HepG2 (cell line): ENCODE measurements around the gene STEAP3.

Experiments used
- ARNT2 ChIP-seq: sonication (generic); formaldehyde crosslinking; IDR thresholded peaks from 2 replicates; pipeline ENCODE4 v1.8.0; 2022; ENCODE audit warnings: mild to moderate bottlenecking, low read depth, missing genetic modification reagents, moderate library complexity
- CCAR2 ChIP-seq: fragments of 200-400 bp; formaldehyde crosslinking; optimal IDR thresholded peaks from 2 replicates; pipeline ENCODE3; 2018; ENCODE audit warnings: low read depth, mild to moderate bottlenecking, low read length, moderate library complexity
- CTCF ChIP-seq: sonication (generic); formaldehyde crosslinking; IDR thresholded peaks from 2 replicates; pipeline ENCODE4 v1.5.0; 2020; ENCODE audit warnings: mild to moderate bottlenecking, missing genetic modification reagents, moderate library complexity
- MTF2 ChIP-seq: sonication (generic); formaldehyde crosslinking; IDR thresholded peaks from 2 replicates; pipeline ENCODE4 v1.5.0; 2020; ENCODE audit warnings: missing genetic modification reagents, borderline replicate concordance
- NFIB ChIP-seq: sonication (generic); formaldehyde crosslinking; IDR thresholded peaks from 2 replicates; pipeline ENCODE4 v1.9.0; 2021; ENCODE audit warnings: missing genetic modification reagents, mild to moderate bottlenecking, borderline replicate concordance
- NR3C1 ChIP-seq: sonication (generic); formaldehyde crosslinking; IDR thresholded peaks from 2 replicates; pipeline ENCODE4 v1.4.0; 2020; ENCODE audit warnings: missing genetic modification reagents
- POLR2A ChIP-seq, 2 experiments: IDR thresholded peaks; 2 replicates each; pipeline ENCODE4 v1.6.1; 2011; ENCODE audit warnings: low read depth in 2 of 2, low read length in 2 of 2, mild to moderate bottlenecking in 1 of 2, moderate library complexity in 1 of 2; ENCODE audit not compliant: insufficient read depth in 1 of 2
- RAD21 ChIP-seq: fragments of 450-650 bp; formaldehyde crosslinking; IDR thresholded peaks from 2 replicates; pipeline ENCODE4 v1.5.0; 2020; ENCODE audit warnings: mild to moderate bottlenecking
- RELA ChIP-seq: sonication (generic); formaldehyde crosslinking; IDR thresholded peaks from 2 replicates; pipeline ENCODE4 v1.4.0; 2020; ENCODE audit warnings: missing genetic modification reagents
- TRIM24 ChIP-seq: sonication (generic); formaldehyde crosslinking; IDR thresholded peaks from 2 replicates; pipeline ENCODE4 v1.8.0; 2022; ENCODE audit warnings: mild to moderate bottlenecking, missing genetic modification reagents
- ZNF230 ChIP-seq: sonication (generic); formaldehyde crosslinking; IDR thresholded peaks from 2 replicates; pipeline ENCODE4 v1.4.0; 2020; ENCODE audit warnings: mild to moderate bottlenecking, missing genetic modification reagents
- ZNF605 ChIP-seq: sonication (generic); formaldehyde crosslinking; IDR thresholded peaks from 2 replicates; pipeline ENCODE4 v1.8.0; 2022; ENCODE audit warnings: mild to moderate bottlenecking, missing genetic modification reagents
- ZSCAN29 ChIP-seq: sonication (generic); formaldehyde crosslinking; conservative IDR thresholded peaks from 2 replicates; pipeline ENCODE4 v1.4.0; 2020; ENCODE audit warnings: mild to moderate bottlenecking, missing genetic modification reagents
- TF ChIP-seq, protein P1 (sequence below): sonication (generic); formaldehyde crosslinking; IDR thresholded peaks from 2 replicates; pipeline ENCODE4 v1.5.0; 2020; ENCODE audit warnings: missing genetic modification reagents

- no peak for TF ChIP-seq MTF2 (CRISPR knock-in tag)
- no peak for TF ChIP-seq ZSCAN29
- TF ChIP-seq NR3C1 (CRISPR knock-in tag) = no peak
- TF ChIP-seq NFIB = no peak
- TF ChIP-seq ZNF230 (CRISPR knock-in tag) = no peak
- TF ChIP-seq POLR2A (IDR thresholded peaks at IDR 0.05; ENCODE audit: insufficient read depth in 1 of 2, low read depth in 2 of 2, low read length in 2 of 2) = no peak
- TF ChIP-seq TRIM24 (CRISPR knock-in tag) = no peak
- no peak for TF ChIP-seq CCAR2
- TF ChIP-seq RELA (CRISPR knock-in tag) = no peak
- TF ChIP-seq CTCF (CRISPR knock-in tag) = no peak
- TF ChIP-seq ZNF605 (CRISPR knock-in tag) = no peak
- TF ChIP-seq, protein P1, sequence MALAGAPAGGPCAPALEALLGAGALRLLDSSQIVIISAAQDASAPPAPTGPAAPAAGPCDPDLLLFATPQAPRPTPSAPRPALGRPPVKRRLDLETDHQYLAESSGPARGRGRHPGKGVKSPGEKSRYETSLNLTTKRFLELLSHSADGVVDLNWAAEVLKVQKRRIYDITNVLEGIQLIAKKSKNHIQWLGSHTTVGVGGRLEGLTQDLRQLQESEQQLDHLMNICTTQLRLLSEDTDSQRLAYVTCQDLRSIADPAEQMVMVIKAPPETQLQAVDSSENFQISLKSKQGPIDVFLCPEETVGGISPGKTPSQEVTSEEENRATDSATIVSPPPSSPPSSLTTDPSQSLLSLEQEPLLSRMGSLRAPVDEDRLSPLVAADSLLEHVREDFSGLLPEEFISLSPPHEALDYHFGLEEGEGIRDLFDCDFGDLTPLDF (CRISPR knock-in tag) = no peak
- no peak for TF ChIP-seq RAD21 (CRISPR knock-in tag)
- TF ChIP-seq ARNT2 (CRISPR knock-in tag) = no peak
These were observed 69.6 kb downstream of the STEAP3 start for GRCh38 chr2:119293254-119293653.
